GM23338 (cell line): ENCODE data around the gene SLC35D2.

Experiments
- EZH2phosphoT487 ChIP-seq: fragments of 200-600 bp; sonication (generic); IDR thresholded peaks from one replicate; pipeline ENCODE4 v1.8.1; 2018; ENCODE audit warnings: antibody characterized with exemption; ENCODE audit not compliant: unreplicated experiment
- POLR2AphosphoS5 ChIP-seq: IDR thresholded peaks from 2 replicates; pipeline ENCODE4 v1.6.1; 2016; ENCODE audit warnings: antibody characterized with exemption, low read depth
- TF ChIP-seq, protein P1 (sequence below): IDR thresholded peaks from one replicate; pipeline ENCODE4 v1.6.1; 2018; ENCODE audit warnings: antibody characterized with exemption; ENCODE audit not compliant: unreplicated experiment
- TF ChIP-seq, protein P2 (sequence below), 2 experiments: fragments of 200-600 bp in 1 of 2; sonication (generic) in 1 of 2; conservative IDR thresholded peaks; 2 replicates each; pipeline versions ENCODE4 v1.5.1 to v1.6.1; 2016 to 2017; ENCODE audit warnings: antibody characterized with exemption in 2 of 2, low read depth in 2 of 2, mild to moderate bottlenecking in 2 of 2, moderate library complexity in 1 of 2

DNA sequence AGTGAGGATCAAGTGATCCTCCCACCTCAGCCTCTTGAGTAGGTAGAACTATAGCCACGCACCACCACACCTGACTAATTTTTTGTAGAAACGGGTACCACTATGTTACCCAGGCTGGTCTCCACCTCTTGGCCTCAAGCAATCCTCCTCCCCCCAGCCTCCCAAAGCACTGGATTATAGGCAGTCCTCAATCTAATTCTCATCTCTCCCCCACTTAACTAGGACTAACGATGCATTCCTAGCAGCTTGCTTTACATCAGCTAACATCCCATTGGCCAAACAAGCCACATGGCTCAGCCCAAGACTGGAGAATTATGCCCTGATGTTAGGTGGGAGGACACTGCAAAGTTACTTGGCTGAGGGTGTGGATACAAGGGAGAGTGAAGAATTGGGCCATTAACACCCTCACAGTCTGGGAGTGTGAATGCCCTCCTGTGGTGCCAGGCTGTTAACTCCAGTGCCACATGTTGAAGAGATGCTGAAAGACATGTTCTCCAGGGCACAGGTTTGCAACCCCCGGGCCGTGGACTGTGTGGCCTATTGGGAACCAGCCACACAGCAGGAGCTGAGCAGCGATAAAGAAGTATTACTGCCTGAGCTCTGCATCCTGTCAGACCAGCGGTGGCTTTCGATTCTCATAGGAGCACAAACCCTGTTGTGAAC lies 39.9 kb upstream of the SLC35D2 start:
- TF ChIP-seq, protein P1, sequence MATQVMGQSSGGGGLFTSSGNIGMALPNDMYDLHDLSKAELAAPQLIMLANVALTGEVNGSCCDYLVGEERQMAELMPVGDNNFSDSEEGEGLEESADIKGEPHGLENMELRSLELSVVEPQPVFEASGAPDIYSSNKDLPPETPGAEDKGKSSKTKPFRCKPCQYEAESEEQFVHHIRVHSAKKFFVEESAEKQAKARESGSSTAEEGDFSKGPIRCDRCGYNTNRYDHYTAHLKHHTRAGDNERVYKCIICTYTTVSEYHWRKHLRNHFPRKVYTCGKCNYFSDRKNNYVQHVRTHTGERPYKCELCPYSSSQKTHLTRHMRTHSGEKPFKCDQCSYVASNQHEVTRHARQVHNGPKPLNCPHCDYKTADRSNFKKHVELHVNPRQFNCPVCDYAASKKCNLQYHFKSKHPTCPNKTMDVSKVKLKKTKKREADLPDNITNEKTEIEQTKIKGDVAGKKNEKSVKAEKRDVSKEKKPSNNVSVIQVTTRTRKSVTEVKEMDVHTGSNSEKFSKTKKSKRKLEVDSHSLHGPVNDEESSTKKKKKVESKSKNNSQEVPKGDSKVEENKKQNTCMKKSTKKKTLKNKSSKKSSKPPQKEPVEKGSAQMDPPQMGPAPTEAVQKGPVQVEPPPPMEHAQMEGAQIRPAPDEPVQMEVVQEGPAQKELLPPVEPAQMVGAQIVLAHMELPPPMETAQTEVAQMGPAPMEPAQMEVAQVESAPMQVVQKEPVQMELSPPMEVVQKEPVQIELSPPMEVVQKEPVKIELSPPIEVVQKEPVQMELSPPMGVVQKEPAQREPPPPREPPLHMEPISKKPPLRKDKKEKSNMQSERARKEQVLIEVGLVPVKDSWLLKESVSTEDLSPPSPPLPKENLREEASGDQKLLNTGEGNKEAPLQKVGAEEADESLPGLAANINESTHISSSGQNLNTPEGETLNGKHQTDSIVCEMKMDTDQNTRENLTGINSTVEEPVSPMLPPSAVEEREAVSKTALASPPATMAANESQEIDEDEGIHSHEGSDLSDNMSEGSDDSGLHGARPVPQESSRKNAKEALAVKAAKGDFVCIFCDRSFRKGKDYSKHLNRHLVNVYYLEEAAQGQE: no peak
- TF ChIP-seq, protein P2, sequence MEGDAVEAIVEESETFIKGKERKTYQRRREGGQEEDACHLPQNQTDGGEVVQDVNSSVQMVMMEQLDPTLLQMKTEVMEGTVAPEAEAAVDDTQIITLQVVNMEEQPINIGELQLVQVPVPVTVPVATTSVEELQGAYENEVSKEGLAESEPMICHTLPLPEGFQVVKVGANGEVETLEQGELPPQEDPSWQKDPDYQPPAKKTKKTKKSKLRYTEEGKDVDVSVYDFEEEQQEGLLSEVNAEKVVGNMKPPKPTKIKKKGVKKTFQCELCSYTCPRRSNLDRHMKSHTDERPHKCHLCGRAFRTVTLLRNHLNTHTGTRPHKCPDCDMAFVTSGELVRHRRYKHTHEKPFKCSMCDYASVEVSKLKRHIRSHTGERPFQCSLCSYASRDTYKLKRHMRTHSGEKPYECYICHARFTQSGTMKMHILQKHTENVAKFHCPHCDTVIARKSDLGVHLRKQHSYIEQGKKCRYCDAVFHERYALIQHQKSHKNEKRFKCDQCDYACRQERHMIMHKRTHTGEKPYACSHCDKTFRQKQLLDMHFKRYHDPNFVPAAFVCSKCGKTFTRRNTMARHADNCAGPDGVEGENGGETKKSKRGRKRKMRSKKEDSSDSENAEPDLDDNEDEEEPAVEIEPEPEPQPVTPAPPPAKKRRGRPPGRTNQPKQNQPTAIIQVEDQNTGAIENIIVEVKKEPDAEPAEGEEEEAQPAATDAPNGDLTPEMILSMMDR (conservative IDR thresholded peaks at IDR 0.05; ENCODE audit: low read depth in 2 of 2): no peak
- TF ChIP-seq POLR2AphosphoS5 (no peak), EZH2phosphoT487 (no peak)
